HepG2 (cell line): Measurements from ENCODE around the gene TREH. TPM values are rescaled to one million over a fixed set of nuclear protein-coding genes. Genes with fewer than 3 reads are reported as not detected.

Source experiments
- BRCA1 ChIP-seq: sonication (generic); formaldehyde crosslinking; IDR thresholded peaks from 2 replicates; pipeline ENCODE4 v1.4.0; 2020; ENCODE audit warnings: missing genetic modification reagents
- E2F1 ChIP-seq: sonication (generic); formaldehyde crosslinking; IDR thresholded peaks from 2 replicates; pipeline ENCODE4 v1.5.0; 2020; ENCODE audit warnings: missing genetic modification reagents
- FOXJ3 ChIP-seq: sonication (generic); formaldehyde crosslinking; IDR thresholded peaks from 2 replicates; pipeline ENCODE4 v1.4.0; 2020; ENCODE audit warnings: missing genetic modification reagents, mild to moderate bottlenecking, borderline replicate concordance
- FOXK2 ChIP-seq: fragments of 450-650 bp; IDR thresholded peaks from 2 replicates; pipeline ENCODE4 v1.6.1; 2016
- NFAT5 ChIP-seq: sonication (generic); formaldehyde crosslinking; IDR thresholded peaks from 2 replicates; pipeline ENCODE4 v1.4.0; 2020; ENCODE audit warnings: missing genetic modification reagents
- NR2F6 ChIP-seq, 2 experiments: IDR thresholded peaks; 2 replicates each; pipeline ENCODE4 v1.6.1; 2016; ENCODE audit warnings: antibody characterized with exemption in 1 of 2, mild to moderate bottlenecking in 1 of 2
- PLRG1 ChIP-seq: fragments of 450-650 bp; conservative IDR thresholded peaks from 2 replicates; pipeline ENCODE4 v1.6.1; 2016
- SOX5 ChIP-seq: IDR thresholded peaks from 2 replicates; pipeline ENCODE4 v1.6.1; 2016; ENCODE audit warnings: borderline replicate concordance
- ZBED4 ChIP-seq: sonication (generic); formaldehyde crosslinking; IDR thresholded peaks from 2 replicates; pipeline ENCODE4 v1.4.0; 2020; ENCODE audit warnings: missing genetic modification reagents, borderline replicate concordance
- ZFP91 ChIP-seq: sonication (generic); formaldehyde crosslinking; IDR thresholded peaks from 2 replicates; pipeline ENCODE4 v1.9.0; 2022; ENCODE audit warnings: missing genetic modification reagents, mild to moderate bottlenecking, borderline replicate concordance
- ZNF572 ChIP-seq: sonication (generic); formaldehyde crosslinking; IDR thresholded peaks from 2 replicates; pipeline ENCODE4 v1.5.1; 2020; ENCODE audit warnings: mild to moderate bottlenecking, missing genetic modification reagents
- ZNF616 ChIP-seq: sonication (generic); formaldehyde crosslinking; IDR thresholded peaks from 2 replicates; pipeline ENCODE4 v1.5.0; 2020; ENCODE audit warnings: low read depth, mild to moderate bottlenecking, missing genetic modification reagents
- ZNF75D ChIP-seq: sonication (generic); formaldehyde crosslinking; IDR thresholded peaks from 2 replicates; pipeline ENCODE4 v1.8.1; 2023; ENCODE audit warnings: missing genetic modification reagents, mild to moderate bottlenecking, borderline replicate concordance
- ZXDC ChIP-seq: sonication (generic); formaldehyde crosslinking; IDR thresholded peaks from 2 replicates; pipeline ENCODE4 v1.5.0; 2020; ENCODE audit warnings: mild to moderate bottlenecking, missing genetic modification reagents
- polyA plus RNA-seq, 8 experiments: library from polyadenylated mRNA; depleted of rRNA in 3 of 8; stranded (reverse) in 7 of 8; unstranded in 1 of 8; fragments of >200 nt; fragmentation: Illumina TruSeq in 4 of 8; extraction: Trizol in 4 of 8; gene quantifications; 2 replicates each; pipeline versions ENCODE4 v1.2.1 to v1.2.3, GENCODE V29; 2011 to 2016; ENCODE audit warnings: low read depth in 4 of 8, missing spikeins in 1 of 8, mixed read lengths in 1 of 8; ENCODE audit not compliant: insufficient read depth in 1 of 8
- total RNA-seq, 5 experiments: library from RNA; depleted of rRNA; stranded (reverse); fragments of >200 nt; fragmentation: Illumina TruSeq; extraction: Trizol; gene quantifications; 2 replicates each; pipeline ENCODE4 v1.2.3, GENCODE V29; 2016; ENCODE audit warnings: low read depth in 1 of 5

Gene TREH
- total and polyA plus RNA-seq, 2 of the 13 experiments (the other 11 are each of a cell fraction or from before 2014, with no cell fraction given): 0.53 to 0.86 TPM

- TF ChIP-seq NFAT5 (CRISPR knock-in tag) (peak; percentile 44; the same call in 1 of the 2 replicates), ZNF616 (CRISPR knock-in tag) (no peak), PLRG1 (no peak), NR2F6 (IDR thresholded peaks at IDR 0.05) (no peak), NR2F6 (CRISPR knock-in tag; IDR thresholded peaks at IDR 0.05) (no peak), ZFP91 (CRISPR knock-in tag) (no peak; the same call in 1 of the 2 replicates), ZNF572 (CRISPR knock-in tag) (no peak), SOX5 (no peak), E2F1 (peak; percentile 37; the same call in 1 of the 2 replicates), ZBED4 (CRISPR knock-in tag) (no peak), FOXJ3 (CRISPR knock-in tag) (no peak), ZNF75D (no peak), FOXK2 (no peak), BRCA1 (CRISPR knock-in tag) (no peak), ZXDC (CRISPR knock-in tag) (0 out of 2 replicates have a peak, but pooled peaks have one; percentile 30)
Observed at GRCh38 chr11:118621071-118621783, 58.2 kb downstream of the TREH start (continued).
